ENCODE data around the gene UCP2. TPM values are rescaled to one million over a fixed set of nuclear protein-coding genes. Genes with fewer than 3 reads are reported as not detected.

UCP2 gene
- total RNA-seq, 3 donors from 2014 or later (not counting 1 experiment from before 2014, with no cell fraction given): 463 to 946 (median 562) TPM

DNA sequence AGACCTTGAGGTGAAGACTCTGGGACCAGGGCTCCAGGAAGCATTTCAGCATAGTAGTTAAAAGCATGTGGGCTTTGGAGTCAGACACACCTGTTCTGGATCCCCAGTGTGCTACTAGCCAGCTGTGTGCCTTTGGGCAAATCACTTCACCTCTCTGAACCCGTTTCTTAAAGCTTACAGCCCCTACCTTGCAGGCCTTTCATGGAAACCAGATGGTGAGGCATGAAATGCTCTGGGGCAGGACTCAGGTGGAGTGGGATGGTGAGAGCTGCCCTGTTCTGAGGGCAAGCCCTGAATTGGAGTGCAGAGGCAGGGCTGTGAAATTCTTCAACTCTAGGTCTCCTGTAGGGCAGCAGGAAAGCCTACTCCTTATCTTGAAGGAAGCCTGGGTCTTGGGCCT, 10.5 kb downstream of the UCP2 start:
- 100% methylated on average over 1 of the region's 1 CpG for WGBS (ENCODE audit: insufficient coverage)
- H3K9me3 ChIP-seq (ENCODE audit: control insufficient read depth, insufficient read depth, low read length): no peaks in the 10 kb centered on the region
- Mint-ChIP-seq H3K4me1 (peaks cover 71 to 87% of the 10 kb centered on the region in 2 donors), H3K36me3 (peaks cover 21% of the 10 kb centered on the region), H3K27me3 (ENCODE audit: low read depth in 2 of 2) (no peaks in the 10 kb centered on the region), H3K9me3 (no peaks in the 10 kb centered on the region), H3K27ac (peak overlapping the region; percentile 97 to 99), H3K4me3 (peak overlapping the region; percentile 73)
- H3K27ac ChIP-seq (ENCODE audit: low read length): peak overlapping the region; percentile 44
- H3K36me3 ChIP-seq (ENCODE audit: control insufficient read depth, insufficient read depth, low read length): peaks cover 33% of the 10 kb centered on the region
- DNase-seq: peak in 1 of 2 donors; percentile 26
- peaks cover 93% of the 10 kb centered on the region for H3K4me1 ChIP-seq (ENCODE audit: control insufficient read depth, insufficient read depth, low read length)
- H3K27me3 ChIP-seq (ENCODE audit: control insufficient read depth, insufficient read depth, low read length): no peaks in the 10 kb centered on the region
- intact Hi-C loops (cut with micrococcal nuclease): no loop called here
- H3K4me3 ChIP-seq (ENCODE audit: low read length): no peak overlapping the region
- ATAC-seq: no peak
- TF ChIP-seq, protein P1, sequence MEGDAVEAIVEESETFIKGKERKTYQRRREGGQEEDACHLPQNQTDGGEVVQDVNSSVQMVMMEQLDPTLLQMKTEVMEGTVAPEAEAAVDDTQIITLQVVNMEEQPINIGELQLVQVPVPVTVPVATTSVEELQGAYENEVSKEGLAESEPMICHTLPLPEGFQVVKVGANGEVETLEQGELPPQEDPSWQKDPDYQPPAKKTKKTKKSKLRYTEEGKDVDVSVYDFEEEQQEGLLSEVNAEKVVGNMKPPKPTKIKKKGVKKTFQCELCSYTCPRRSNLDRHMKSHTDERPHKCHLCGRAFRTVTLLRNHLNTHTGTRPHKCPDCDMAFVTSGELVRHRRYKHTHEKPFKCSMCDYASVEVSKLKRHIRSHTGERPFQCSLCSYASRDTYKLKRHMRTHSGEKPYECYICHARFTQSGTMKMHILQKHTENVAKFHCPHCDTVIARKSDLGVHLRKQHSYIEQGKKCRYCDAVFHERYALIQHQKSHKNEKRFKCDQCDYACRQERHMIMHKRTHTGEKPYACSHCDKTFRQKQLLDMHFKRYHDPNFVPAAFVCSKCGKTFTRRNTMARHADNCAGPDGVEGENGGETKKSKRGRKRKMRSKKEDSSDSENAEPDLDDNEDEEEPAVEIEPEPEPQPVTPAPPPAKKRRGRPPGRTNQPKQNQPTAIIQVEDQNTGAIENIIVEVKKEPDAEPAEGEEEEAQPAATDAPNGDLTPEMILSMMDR (IDR thresholded peaks at IDR 0.05): no peak

DNA sequence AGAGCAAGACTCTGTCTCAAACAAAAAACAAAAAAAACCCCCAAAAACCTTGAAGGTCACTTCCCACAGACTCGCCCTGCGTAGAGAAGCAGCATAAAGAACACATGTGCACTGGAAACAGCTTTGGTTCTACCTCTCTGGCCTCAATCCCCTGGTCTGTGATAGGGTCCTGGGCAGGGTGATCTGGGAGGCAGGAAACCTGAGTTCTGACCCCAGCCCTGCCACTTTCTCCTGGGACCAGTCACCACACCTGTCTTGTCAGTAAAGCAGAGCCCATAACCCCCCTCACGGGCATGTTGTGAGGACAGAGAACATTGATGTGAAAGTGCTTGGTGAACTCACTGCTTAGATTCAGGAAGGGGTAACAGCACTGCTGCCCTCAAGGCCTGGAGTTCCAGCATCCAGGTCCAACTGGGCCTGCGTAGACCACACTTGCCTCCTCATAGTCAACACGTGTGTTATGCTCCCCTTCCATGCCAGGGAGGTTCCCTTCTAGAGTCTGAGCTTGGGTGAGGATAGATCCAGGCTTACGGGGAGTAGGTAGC, 11.4 kb downstream of the UCP2 start:
- Mint-ChIP-seq H3K4me3 (no peak overlapping the region), H3K36me3 (peaks cover 15% of the 10 kb centered on the region), H3K27ac (peak overlapping the region; percentile 97 to 99), H3K9me3 (no peaks in the 10 kb centered on the region), H3K4me1 (peaks cover 66 to 77% of the 10 kb centered on the region in 2 donors), H3K27me3 (ENCODE audit: low read depth in 2 of 2) (no peaks in the 10 kb centered on the region)
- H3K9me3 ChIP-seq (ENCODE audit: control insufficient read depth, insufficient read depth, low read length): no peaks in the 10 kb centered on the region
- H3K27ac ChIP-seq (ENCODE audit: low read length): peak overlapping the region; percentile 63
- no peak for ATAC-seq
- H3K4me1 ChIP-seq (ENCODE audit: control insufficient read depth, insufficient read depth, low read length): peaks cover 85% of the 10 kb centered on the region
- intact Hi-C loops (cut with micrococcal nuclease): no loop called here
- peak in 1 of 2 donors; percentile 35 for DNase-seq
- 65% methylated on average over 6 of the region's 6 CpGs for WGBS (ENCODE audit: insufficient coverage)
- TF ChIP-seq, protein P1 (IDR thresholded peaks at IDR 0.05): no peak
- H3K36me3 ChIP-seq (ENCODE audit: control insufficient read depth, insufficient read depth, low read length): peaks cover 24% of the 10 kb centered on the region
- H3K4me3 ChIP-seq (ENCODE audit: low read length): no peak overlapping the region
- H3K27me3 ChIP-seq (ENCODE audit: control insufficient read depth, insufficient read depth, low read length): no peaks in the 10 kb centered on the region

DNA sequence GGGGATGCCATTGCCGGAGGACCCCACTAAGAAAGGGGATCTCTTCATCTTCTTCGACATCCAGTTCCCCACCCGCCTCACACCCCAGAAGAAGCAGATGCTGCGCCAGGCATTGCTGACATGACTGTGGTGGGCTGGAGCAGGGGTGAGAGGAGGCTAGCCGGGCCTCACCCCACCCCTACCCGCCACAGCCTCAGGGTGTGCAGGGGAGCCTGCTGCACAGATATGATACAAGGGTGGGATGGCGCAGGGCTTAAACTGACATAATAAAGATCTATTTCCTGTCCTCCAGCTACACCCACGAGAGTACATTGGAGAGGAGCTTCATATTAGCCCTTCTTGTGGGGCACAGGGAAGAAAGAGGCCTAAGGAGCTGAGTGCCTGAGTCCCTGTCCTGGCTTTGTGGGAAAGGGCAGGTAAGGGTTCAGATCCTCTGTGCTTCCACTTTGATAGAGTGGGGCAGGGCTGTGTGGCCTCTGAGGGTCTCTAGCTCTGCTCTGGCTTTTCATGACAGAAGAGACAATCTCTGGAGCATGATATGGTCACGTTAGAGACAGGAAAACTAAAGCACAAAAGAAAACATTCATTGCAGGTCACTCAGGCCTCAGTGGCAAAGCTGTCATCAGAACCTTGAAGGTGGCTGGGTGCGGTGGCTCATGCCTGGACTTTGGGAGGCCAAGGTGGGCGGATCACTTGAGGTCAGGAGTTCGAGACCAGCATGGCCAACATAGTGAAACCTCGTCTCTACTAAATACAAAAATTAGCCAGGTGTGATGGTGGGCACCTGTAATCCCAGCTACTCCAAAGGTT, 12.4 kb downstream of the UCP2 start:
- Histone ChIP-seq H3K36me3 (ENCODE audit: control insufficient read depth, insufficient read depth, low read length) (peaks cover 13% of the 10 kb centered on the region), H3K9me3 (ENCODE audit: control insufficient read depth, insufficient read depth, low read length) (no peaks in the 10 kb centered on the region), H3K27ac (ENCODE audit: low read length) (peak overlapping the region; percentile 66), H3K4me3 (ENCODE audit: low read length) (no peak overlapping the region), H3K27me3 (ENCODE audit: control insufficient read depth, insufficient read depth, low read length) (no peaks in the 10 kb centered on the region), H3K4me1 (ENCODE audit: control insufficient read depth, insufficient read depth, low read length) (peaks cover 74% of the 10 kb centered on the region)
- DNase-seq (peak in 1 of 2 donors; percentile 59), ATAC-seq (peak; percentile 63 to 78 (median 67))
- Mint-ChIP-seq H3K27ac (peak overlapping the region; percentile 97 to 99), H3K4me3 (peak overlapping the region; percentile 37), H3K27me3 (ENCODE audit: low read depth in 2 of 2) (no peaks in the 10 kb centered on the region), H3K9me3 (no peaks in the 10 kb centered on the region), H3K36me3 (peaks cover 10% of the 10 kb centered on the region), H3K4me1 (peaks cover 59 to 67% of the 10 kb centered on the region in 2 donors)
- WGBS (ENCODE audit: insufficient coverage): 58% methylated on average over 9 of the region's 13 CpGs
- intact Hi-C loops (cut with micrococcal nuclease): no loop called here
- TF ChIP-seq, protein P1 (IDR thresholded peaks at IDR 0.05): no peak

Data from natural killer cell (primary cell).